Erythroblast (primary cell): ENCODE measurements around the gene SLC25A22.

ENCODE experiments used
- GATA1 ChIP-seq: IDR thresholded peaks from 2 replicates; pipeline ENCODE4 v1.6.1; 2011; ENCODE audit warnings: low read depth, mild to moderate bottlenecking, control low read depth, low read length, moderate library complexity
- POLR2A ChIP-seq: IDR thresholded peaks from 2 replicates; pipeline ENCODE4 v1.6.1; 2011; ENCODE audit warnings: mild to moderate bottlenecking, low read length

DNA sequence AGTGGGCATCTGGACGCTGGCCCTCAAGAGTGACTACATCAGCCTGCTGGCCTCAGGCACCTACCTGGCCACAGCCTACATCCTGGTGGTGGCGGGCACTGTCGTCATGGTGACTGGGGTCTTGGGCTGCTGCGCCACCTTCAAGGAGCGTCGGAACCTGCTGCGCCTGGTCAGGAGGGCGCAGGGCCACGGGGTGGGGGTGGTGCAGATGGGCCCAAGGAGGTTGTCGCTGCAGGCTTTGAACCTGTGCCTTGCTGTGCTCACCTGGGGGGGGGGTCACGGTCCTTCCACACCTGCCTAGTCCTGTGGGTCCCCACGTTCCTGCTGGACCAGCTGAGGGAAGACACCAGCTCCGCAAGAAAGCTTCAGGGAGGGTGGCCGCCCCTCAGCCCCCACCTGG, 38.2 kb upstream of the SLC25A22 start:
- no peak for TF ChIP-seq POLR2A
- TF ChIP-seq GATA1: no peak
